HG03066 (cell line): ENCODE data around the gene SRRM3.
A peak's percentile ranks its signal among the peaks of the same experiment; 100 is the strongest.
"Not testable (repeated sequence)": the region's sequence is repeated elsewhere in the genome, so short reads cannot be mapped to it uniquely, and the experiment has no call there.

Experiments used
- ATAC-seq: cut with Tn5 transposase; IDR thresholded peaks from one replicate; pipeline ENCODE4 v1.9.1; 2021; ENCODE audit warnings: low read depth; ENCODE audit not compliant: unreplicated experiment

The SRRM3 gene

GRCh38 chr7:76201732-76202665, at the start of gene SRRM3:
TSS of gene SRRM3 (plus strand) at chr7:76201896. CDS start at chr7:76235067, 33,171 bp downstream.
- ATAC-seq, result no peak

- no peak for ATAC-seq
Observed at GRCh38 chr7:76151932-76152331, 49.8 kb upstream of the SRRM3 start.

- ATAC-seq, result not testable (repeated sequence)
Observed at GRCh38 chr7:76153571-76154230, 48.0 kb upstream of the SRRM3 start.

- no peak for ATAC-seq
Observed at GRCh38 chr7:76155938-76156337, 45.8 kb upstream of the SRRM3 start.

- ATAC-seq, result not testable (repeated sequence)
Observed at GRCh38 chr7:76156992-76157685, 44.6 kb upstream of the SRRM3 start.

- not testable (repeated sequence) for ATAC-seq
Observed at GRCh38 chr7:76158416-76158815, 43.3 kb upstream of the SRRM3 start.

- not testable (repeated sequence) for ATAC-seq
Observed at GRCh38 chr7:76162416-76163170, 39.1 kb upstream of the SRRM3 start.

GRCh38 chr7:76163812-76164211, 37.9 kb upstream of the SRRM3 start:
- not testable (repeated sequence) for ATAC-seq

GRCh38 chr7:76165106-76165972, 36.4 kb upstream of the SRRM3 start:
- ATAC-seq, result no peak

- ATAC-seq, result no peak
Observed at GRCh38 chr7:76165973-76166403, 35.7 kb upstream of the SRRM3 start.

- peak; percentile 82 for ATAC-seq
Observed at GRCh38 chr7:76166404-76167255, 35.1 kb upstream of the SRRM3 start.

GRCh38 chr7:76173566-76174205, 28.0 kb upstream of the SRRM3 start:
- ATAC-seq, result no peak

- ATAC-seq, result not testable (repeated sequence)
Observed at GRCh38 chr7:76176951-76177350, 24.7 kb upstream of the SRRM3 start.

GRCh38 chr7:76179686-76180085, 22.0 kb upstream of the SRRM3 start:
- no peak for ATAC-seq

GRCh38 chr7:76182225-76182960, 19.3 kb upstream of the SRRM3 start:
- ATAC-seq, result no peak

GRCh38 chr7:76185187-76185896, 16.4 kb upstream of the SRRM3 start:
- no peak for ATAC-seq

GRCh38 chr7:76187272-76187671, 14.4 kb upstream of the SRRM3 start:
- ATAC-seq, result no peak
